HG02610 (cell line): ENCODE data around the gene NRXN3.
A peak's percentile ranks its signal among the peaks of the same experiment; 100 is the strongest.

ENCODE experiments used
- ATAC-seq: cut with Tn5 transposase; IDR thresholded peaks from one replicate; pipeline ENCODE4 v1.9.1; 2021; ENCODE audit warnings: mild to moderate bottlenecking, moderate library complexity; ENCODE audit not compliant: unreplicated experiment

NRXN3 gene

GRCh38 chr14:79256380-79256779, 1086.2 kb downstream of the NRXN3 start:
- no peak for ATAC-seq

GRCh38 chr14:79260406-79260805, 1090.2 kb downstream of the NRXN3 start:
- ATAC-seq: no peak

DNA sequence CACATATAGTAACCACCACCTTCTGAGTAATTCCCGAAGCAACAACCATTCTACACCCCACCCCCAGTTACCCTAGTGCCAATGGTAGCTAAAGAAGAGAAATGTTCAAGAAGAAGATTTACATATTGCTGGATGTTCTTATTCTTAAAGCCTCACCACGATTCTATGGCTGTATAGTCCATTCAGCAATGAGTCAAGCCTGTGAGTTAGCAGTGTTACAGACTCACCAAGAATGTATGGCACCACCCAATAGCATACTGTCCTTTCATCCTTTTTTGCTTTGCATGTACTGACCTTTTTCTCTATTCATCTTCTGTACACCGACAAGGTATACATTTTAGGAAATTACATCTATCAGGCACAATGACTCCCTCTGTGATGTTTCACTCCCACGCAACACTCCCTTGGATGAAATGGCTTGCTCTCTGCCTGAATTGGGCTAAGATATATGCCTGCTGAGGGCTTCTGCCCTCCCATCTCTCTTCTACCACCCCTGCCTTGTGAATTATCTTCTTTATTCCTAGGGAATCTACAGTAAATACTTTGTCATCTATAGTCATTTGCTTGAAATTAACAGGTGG, 1095.3 kb downstream of the NRXN3 start:
- ATAC-seq: no peak

DNA sequence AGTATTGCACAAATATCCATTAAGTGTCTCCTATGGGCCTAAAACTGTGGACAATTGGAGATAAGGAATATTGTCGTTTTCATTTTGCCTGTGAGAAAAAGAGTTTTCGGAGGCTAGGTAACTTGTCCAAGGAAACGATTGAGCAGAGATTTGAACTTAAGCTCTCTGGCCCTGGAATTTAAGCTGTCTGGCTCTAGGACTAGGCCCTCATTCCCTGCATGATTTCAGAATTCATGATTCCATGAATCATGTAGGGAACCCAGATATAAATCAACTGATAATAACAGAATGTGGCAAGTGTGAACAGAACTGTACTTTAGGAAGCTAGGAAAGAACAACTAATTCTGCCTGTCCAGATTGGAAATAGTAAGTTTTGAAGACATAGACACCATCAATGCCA, 1100.2 kb downstream of the NRXN3 start:
- ATAC-seq: no peak

DNA sequence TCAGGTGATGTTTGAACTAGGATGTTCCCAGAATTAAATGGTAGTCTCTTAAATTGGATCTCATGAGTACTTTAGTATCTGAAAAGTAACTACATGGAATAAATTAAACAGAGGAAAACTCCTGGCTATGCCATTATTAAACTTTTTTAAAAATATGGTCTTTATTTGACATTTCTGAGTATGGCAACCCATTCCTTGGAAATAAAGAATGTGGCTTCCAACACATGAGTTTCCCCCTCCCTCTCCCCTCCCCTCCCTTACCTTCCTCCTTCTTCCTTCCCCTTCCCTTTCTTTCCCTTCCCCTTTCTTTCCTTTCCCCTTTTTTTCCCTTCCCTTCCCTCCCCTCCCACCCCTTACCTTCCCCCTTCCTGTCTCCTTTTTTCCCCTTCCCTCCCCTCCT, 1100.9 kb downstream of the NRXN3 start:
- ATAC-seq: no peak

DNA sequence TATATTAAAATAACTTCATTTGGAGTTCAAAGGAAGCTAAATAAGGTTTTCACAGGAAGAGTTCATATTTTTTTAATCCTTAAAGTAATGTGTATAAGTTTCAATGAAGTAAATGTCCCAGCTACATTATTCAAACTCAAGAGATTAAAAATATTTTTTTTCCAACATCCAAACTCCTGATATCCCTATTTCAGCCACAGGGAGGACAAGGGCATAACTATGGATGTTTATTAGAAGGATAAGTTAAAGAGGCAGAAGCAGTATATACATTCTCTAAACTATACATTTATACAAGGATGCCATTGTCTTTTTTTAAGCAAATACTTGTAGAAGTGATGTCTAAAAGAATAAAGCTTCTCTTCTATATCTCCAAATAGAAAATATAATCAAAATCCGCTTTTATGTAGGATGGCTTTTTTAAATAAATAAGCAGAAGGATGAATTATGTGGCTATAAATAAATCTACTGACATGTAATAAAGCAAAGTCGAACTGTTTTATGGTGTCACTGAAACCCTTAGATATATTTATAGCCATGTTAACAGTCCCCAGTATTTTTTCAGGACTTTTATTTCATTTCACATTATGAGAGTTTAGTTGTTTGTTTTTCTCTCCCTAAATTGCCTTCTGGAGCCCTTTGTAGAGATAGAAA, 1104.6 kb downstream of the NRXN3 start:
- ATAC-seq: no peak

- ATAC-seq: no peak
These were observed 1105.1 kb downstream of the NRXN3 start for GRCh38 chr14:79275292-79275655.

GRCh38 chr14:79278286-79278797, 1108.2 kb downstream of the NRXN3 start:
- ATAC-seq: no peak

DNA sequence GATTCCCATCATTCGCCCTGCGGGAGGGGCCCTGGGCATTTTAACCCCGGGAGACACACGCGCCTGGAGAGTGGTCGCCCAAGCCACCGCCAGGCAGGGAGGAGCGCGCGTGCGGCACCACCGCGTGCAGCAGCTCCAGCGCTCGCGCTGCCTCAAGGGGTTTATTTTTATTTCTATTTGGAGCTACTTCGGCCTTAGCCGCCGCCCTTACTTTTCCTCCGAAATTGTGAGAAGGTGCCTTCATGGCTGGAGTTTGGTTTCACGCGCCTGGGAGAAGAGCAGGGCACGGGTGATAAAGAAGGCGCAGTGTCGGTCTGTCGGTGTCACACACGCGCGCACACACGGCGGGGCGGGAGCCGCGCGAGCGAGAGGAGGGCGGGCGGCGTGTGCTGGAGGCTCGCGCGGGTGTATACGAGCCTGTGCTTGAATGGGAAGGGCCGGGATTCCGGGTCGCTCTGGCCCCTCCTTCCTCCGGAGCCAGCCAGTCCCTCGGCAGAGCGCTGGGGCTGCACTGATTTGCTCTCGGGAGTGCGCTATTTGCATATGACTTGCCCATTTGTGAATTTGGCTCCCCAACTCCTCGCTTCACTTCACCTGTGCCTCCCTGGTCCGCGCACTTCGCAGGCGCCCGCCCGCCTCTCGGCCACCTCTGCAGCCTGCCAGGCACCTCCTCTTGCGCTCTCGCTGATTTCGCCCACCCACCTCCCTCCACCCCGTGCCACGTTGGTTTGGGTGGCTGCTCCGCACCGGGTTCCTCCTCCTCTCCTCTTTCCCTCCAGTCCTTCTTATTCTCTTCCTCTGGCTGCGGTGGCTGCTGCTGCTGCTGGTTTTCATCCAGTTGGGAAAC, 1108.8 kb downstream of the NRXN3 start:
- peak; percentile 53 for ATAC-seq

DNA sequence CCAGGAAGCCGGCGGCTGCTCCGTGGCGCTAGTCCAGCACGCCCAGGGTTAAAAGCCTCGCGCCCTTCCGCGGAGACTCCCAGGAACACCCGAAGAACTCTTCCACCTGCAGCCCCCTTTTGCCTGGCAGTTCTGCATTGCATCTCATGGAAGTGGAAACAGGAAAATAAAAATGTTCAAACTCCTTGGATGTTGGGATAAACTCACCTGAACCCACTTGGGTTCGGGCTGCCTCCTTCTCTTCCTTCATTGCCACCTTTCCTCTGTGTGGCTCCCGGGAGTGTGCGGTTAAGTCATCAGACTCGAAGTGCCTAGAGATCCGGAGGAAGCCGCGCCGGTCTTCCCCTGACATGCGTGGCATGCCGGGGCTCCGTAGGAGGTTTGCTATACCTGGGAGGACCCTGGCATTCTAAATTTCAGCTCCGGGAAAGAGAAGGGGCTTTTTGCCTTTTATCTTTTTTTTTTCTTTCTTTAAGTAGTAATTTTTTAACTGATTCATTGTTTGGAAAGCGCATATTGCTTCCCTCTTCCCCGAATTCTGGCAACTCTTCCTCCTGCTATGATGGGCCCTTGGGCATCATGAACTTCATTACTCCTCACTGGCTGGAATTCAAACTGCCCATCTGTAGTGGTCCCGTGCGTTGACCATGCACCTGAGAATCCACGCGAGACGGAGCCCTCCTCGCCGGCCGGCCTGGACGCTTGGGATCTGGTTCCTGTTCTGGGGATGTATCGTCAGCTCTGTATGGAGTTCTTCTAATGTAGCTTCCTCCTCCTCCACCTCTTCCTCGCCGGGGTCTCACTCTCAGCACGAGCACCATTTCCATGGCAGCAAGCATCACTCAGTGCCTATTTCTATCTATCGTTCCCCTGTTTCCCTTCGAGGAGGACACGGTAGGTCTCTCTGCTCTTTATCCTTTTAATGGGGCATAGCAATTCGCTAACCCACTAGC, 1109.7 kb downstream of the NRXN3 start:
- no peak for ATAC-seq

GRCh38 chr14:79281244-79282152, 1111.3 kb downstream of the NRXN3 start:
- no peak for ATAC-seq

- no peak for ATAC-seq
These were observed 1114.4 kb downstream of the NRXN3 start for GRCh38 chr14:79284621-79285020.

GRCh38 chr14:79285263-79285662, 1115.1 kb downstream of the NRXN3 start:
- no peak for ATAC-seq

DNA sequence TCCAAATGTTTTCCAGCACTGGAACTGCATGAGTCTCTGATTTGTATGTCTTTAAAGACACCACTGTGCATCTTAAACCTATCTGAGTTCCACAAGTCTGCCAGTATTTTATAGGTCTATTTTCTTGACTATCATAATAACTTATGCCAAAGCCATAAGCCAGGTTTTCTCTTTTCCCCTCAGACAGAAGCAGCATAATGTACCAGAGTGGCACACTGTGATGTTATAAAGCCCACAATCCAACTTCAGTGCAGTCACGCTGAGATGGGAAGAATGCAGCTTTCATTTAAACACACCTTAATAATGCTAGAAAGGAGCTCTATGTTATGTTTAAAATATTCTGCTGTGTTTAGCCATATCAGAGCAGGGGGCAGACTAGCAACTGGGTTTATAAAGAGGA, 1117.8 kb downstream of the NRXN3 start:
- no peak for ATAC-seq

- ATAC-seq: no peak
These were observed 1123.5 kb downstream of the NRXN3 start for GRCh38 chr14:79293482-79294177.

DNA sequence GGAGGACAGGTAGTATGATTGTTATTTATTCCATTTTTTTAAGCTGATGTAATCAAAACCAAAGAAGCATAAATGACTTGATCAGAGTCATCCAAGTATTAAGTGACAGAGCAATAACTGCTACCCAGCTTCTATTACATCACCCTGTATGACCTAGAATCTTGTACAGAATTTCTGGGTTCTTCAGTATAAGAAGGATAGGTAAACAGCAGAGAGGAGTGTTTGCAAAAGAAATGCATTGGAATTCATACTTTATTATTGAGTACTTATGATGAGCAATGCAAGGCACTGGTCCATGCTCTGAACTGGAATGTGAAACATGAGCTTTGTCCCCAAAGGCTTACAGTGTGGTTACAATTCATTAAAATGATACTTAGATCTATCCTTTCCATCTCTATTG, 1124.3 kb downstream of the NRXN3 start:
- no peak for ATAC-seq

GRCh38 chr14:79295385-79295784, 1125.2 kb downstream of the NRXN3 start:
- ATAC-seq: no peak

GRCh38 chr14:79298373-79298772, 1128.2 kb downstream of the NRXN3 start:
- ATAC-seq: no peak

DNA sequence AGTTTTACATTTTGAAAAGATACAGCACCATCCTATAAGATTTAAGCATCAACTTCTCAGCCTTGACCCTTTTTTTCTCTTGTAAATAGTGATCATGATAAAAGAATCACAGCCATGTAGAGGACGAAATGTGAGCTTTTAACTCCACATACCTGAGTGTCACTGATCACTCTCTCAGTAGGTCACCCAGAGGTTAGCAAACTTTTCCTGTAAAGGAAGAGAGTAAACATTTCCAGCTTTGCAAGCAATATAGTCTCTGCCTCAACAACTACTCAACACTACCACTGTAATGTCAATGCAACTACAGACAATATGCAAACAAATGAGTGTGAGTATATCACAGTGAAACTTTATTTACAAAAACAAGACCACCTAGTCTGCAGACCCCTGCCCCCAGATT, 1129.0 kb downstream of the NRXN3 start:
- ATAC-seq: no peak
